Stimulated activated CD4-positive, alpha-beta T cell treated with anti-CD3 and anti-CD28 coated beads, TNF-alpha, amount 100 ng/mL, for 48 hours (primary cell): Measurements from ENCODE around the gene SEMA3A.

Source experiments
- DNase-seq, 3 donors: peaks; one replicate each; pipeline ENCODE4 v3.0.0-alpha.2; 2020; ENCODE audit warnings: low read depth in 3 of 3

SEMA3A gene

DNA sequence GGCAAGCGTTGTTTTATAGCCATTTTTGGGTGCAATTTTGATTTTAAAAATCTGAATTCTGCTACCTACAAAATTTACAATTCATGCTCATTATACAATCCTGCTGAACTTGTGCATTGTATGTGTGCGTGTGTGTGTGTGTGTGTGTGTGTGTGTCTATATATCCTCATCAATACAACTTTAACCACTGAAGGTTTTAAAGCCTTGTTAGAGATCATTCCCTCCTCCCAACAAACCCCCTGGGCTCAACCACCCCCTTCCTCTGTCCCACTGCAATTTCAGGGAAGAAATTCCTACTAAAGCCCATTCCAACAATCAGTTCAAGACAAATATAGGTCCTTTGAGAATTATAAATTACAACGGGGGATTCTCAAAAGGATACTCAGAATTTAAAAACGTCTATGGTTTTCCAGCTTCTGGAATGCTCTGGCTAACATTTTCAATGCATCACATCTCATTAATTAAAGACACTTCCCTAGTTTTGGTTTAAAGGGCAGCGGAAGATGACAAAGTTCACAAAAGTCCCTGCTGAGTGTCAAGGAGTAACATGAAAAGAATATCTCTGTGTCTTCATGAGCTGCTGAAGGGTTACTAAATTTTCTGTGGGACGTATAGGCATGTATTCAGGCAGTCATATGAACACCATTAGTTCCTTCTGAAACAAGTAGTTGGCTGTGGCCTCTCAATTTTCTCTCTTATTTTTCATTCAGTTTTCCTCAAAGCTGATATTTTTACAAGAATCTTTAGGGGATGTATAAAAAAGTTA, 889 bp upstream of the SEMA3A start:
- DNase-seq = no peak

DNA sequence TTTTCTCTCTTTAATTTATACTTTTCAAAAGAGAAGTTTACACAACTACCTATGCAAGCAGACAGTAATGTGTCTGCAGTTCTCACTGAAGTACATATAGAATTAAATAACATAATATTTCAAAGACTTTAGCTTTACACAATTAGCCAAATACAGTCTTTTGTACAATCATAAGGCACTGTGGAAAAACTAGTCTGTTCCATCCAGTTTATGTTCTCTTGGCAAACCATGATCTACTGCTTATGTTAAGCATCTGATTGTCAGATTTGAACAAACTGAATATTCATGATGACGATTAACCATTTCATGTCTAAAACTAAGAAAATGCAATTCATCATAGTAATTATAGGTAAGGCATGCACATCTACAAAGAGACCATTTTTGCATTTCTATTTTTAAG, 842 bp downstream of the SEMA3A start:
- no peak for DNase-seq

DNA sequence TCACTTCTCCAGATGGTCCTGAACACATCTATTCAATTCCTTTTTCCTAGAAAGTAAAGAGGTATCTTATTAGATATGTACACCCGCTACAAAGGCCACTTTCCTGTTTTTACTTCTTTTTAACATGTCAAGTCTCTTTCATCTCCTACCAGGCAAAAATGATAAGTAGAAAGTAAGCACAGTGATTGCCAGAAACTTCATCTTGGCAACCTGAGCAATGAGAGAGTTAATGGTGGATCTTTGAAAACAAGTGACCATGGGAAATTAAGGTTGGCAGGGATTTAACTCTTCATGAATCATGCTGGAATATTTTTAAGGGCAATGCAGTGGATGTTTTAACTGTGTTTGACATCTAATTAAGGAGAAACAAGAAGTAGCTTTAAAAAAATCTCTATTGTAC, 2.7 kb downstream of the SEMA3A start:
- DNase-seq = no peak

DNA sequence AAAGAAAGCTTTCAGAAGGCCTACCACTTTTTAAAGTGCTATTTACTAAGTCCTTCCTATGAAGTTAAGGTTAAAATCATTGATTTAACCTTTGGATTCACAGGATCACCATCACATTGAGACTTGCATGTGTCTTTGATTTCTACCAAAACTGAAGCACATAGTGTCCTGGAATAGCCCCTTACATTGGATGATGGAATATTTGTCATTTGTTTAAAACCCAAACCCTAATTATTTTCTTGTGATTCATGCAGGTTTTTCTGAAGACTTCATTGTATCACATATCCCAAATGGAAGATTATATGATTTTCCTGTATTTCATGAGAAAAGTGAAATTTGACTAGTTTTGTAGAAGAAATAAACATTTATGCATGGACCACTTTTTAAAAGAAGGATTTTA, 3.3 kb downstream of the SEMA3A start:
- DNase-seq = no peak

DNA sequence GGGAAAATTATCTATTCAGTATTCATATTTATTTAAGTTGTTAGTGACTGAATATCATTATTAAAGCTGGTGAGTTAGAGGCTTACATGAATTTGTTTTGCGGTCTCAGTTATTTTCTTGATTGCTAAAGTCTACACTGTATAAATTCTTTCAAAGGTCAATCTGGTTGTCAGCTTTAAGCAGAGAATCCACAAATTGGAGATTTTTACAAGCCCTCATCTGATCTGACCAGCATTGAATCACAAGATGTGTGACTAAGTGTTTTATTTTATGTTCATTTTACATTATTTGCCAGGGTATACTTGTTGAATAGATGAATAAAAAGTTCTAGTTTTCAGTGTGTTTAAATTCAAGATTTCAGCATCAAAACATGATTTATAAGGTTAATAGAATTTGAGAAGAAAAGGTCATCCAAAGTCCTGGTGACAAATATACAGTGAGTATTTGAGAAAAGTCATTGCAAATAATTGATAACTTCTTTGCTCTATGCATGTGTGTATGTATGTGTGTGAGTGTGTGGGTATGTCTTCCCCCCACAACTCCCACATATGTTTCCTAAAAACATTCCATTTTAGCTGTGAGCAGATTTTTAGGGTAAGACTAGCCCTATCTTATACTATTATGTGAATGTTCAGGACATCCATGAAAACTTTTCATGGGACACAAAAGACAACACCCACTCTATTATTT, 4.4 kb downstream of the SEMA3A start:
- DNase-seq = no peak

DNA sequence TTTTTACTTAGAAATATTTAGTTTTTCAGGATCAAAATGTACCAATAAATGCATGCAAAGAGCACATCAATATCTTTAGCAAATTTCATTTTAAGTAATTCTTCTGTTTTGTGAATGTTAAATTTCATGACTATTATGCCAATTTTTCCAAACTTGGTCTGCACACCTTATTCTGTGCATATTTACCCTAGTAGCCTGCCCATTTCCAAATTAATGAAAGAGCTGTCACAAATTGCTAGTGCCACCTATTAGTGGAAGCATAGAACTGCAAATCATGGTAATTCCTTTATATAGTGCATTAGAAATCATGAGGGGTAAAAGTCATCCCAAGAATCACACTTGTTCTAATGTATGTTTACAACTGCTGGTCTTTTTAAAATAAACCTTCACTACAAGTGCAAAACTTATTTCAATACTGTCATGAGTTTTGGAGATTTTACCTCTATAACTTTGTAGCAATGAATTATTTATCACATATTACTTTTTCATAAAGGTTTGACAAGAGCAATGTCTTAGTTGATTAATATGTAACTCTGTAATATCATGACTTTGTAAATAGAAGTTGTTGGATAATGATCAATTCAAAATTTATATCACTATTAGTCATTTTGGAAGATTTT, 5.7 kb downstream of the SEMA3A start:
- DNase-seq = no peak

DNA sequence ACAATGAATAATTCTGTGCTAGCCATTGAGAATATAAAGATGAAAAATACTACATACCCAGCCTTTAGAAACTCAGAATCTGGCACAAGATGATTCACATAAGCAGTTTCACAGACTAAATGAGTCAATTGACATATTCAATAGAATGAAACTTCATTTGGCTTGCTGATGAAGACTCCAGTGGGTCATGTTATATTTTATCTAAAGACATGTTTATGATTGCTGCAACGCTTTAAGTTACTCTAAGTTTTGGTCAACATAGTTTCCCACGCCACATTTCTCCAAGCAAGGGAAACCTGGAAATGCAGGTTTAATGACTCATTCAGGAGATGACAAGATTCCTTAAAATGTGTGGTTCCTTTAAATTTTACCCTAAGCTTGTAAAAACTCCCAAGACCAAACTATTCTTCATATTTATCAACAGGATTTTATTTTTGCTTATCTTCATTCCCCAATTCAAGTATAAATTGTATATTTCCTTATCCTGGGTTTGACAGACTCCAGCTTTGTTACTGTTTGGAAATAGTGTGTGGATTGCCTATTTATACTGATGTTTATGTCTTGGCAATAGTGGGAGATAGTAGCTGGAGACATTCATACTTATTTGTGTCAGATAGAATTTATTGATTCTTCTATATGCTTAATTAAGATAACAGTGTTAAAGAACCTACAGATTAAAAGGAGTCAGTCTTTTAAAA, 6.6 kb downstream of the SEMA3A start:
- DNase-seq = no peak

DNA sequence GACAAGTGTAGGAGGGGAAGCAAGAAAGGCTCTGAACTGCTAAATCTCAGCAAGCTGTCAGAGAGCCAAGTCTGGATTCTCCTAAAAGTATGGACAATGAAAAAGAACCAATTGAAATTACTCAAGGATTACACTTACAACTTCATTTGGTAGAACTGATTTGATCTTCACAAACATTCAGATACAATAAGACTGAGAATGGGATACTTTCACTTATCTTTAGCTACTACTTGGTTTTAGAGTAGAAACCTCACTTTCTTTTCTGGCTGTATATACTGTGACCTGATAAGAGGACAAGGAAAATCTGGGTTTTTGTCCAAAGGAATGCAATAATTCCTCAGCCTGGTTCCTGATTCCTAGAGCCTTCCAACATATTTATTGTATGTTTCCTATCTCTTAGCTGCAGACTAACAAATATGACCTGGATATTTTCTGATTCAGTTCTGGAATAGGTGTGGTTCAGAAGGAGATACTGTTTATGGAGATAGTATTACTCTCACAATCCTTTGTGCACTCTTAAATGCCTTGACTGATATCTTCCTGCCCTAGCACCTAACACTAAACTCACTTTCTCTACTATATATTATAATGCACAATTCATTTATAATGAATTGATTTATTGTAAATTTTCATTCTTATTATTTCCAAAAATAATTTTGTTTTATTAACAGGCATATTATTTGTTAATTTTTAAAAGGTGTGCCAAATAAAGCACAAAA, 7.3 kb downstream of the SEMA3A start:
- no peak for DNase-seq

DNA sequence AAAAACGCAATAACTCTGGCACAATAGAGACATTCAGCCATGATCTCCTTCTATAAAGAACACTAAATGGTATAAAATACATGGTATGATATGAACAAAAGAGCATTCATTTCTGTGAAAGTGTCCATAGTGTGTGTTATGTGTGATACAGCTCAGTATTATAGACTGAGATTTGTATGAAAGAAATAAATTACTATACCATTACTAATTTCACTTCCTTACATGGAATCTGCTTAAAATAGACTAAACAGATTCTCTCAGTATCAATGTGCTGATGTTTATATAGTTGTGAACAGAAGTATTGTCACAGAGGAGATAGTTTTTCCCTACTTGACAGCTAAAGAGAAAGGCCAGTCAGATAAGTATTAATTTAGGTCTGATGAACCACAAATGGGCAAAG, 10.8 kb downstream of the SEMA3A start:
- DNase-seq = no peak

DNA sequence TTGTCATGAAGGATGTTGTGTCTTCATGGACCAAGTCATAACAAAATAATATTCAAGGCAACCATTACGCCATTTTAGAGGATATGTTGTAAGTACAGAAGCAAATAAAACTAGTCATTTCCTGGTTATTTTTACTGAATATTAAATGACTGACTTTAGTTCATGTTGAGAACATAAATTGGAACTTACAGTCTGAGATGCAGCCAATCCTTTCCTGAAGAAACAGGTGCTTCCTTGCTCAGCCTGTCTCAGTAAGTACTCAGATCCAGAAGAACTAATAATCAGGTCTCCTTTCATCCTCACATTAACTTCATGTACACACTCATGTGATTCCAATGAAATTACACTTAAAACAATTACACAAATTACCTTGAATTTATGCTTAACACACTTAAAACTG, 12.3 kb downstream of the SEMA3A start:
- no peak for DNase-seq

DNA sequence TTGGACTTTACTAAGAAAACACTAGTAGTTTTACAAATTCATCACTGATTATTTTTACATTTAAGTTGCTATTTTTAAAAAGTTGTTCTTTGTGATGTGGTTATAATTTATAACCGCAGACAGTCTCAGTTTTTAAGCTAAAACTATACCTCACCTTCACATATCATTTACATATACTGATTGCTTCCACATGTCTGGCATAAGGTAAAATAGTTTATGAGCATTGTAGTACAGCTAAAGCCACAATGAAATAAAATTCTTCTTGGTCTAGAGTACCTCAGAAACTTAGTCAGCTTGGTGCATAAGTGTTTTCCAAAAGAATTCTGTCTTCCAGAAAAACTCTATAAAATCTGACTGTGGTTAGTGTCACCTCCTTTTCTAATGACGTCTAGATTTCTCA, 13.0 kb downstream of the SEMA3A start:
- DNase-seq = no peak

DNA sequence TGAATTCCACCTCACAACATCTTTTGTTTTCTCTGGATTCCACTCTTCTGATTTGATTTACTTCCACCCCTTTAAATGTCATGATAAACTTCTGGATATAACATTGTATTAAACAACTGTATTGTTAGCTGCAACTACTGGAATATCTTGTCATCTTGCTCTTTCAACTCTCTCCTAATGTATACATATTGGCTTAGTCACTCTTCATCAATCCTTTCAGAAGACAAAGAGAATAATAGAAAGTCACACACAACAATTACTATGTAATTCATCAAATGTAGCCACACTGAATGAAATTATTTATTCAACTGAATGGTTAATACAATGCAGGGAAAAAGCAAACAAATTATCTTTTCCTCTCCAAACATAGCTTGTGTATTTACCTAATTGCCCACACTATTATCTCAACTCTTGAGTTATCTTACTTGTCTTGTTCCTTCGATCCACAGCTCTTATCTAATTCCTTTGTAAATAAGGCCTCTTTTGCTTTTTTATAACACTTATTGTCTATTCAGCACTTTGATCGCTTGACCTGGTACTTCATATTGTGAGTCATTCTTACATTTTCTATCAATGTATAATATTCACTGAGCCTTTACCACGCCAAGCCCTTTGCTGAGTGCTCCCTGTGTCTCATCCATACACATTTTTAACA, 16.7 kb downstream of the SEMA3A start:
- DNase-seq = no peak

DNA sequence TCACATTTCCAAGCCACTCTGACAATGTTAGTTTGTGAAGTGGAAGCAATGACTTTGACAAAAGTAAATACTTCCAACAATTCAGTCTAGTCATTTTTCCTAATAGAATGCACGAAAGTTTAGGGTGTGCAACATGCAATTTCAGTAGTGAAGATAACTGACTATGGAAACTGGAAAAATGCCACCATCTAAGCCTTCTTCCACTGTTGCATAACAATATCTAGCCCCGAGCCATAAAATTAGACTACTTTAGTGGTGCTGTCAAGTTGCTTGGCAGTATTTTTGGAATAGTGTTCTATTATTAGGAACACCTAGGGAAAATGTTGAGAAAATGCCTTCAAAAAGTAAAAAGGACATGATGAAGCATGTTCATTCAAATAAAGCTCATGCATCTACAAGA, 17.9 kb downstream of the SEMA3A start:
- no peak for DNase-seq

DNA sequence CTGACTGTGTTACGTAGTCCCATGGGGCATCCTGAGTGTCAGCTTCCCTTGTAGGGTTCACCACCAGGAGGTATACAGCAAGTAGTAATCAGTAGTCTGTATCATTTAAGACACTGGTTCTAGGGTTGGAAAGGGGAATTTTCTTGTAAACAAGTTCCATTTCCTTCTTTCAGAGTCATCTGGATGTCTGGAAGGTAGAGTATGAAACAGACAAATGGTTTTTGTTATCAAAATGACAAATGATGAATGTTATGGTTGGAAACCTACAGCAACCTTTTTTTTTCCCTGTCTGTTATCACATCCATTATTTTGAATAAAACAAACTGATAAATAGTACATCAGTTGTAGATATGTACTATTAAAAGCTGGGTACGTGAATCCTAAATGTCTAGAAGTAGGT, 19.1 kb downstream of the SEMA3A start:
- no peak for DNase-seq

DNA sequence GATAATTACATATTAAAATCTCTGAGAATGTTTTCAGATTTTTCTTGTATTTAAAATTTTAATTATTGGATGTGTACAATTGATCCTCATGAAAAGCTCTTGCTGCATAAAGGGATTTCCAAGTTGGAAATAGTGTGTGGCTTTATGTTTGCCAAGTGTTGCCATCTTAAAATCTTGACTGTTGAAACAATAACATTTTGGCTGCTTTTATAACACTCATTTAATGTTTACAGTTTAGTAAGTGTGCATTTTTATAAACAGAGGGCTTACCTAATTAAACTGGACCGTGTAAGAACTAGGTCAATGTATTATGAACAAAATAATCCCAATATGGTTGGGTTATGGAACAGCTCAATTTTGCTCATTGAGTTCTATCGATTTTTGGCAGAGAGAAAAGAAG, 23.9 kb downstream of the SEMA3A start:
- DNase-seq = no peak

DNA sequence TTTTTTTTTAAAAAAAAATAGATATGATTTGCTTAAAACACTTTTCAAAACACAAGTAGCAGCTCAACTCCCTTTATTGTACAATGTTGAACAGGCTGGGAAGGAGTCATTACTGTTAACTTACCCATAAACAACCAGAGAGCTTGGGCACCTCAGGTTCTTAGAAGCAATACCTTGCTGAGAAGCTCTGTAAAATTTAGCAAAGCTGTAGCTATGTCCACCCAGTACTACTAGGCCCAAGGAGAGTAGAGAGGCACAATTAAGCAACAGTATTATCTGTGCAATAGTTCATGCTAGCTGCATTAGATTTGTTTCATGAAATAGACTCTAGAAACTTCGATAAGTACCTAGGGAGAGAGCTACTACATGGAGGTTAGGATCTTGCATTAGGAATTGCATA, 32.0 kb downstream of the SEMA3A start:
- DNase-seq = no peak

DNA sequence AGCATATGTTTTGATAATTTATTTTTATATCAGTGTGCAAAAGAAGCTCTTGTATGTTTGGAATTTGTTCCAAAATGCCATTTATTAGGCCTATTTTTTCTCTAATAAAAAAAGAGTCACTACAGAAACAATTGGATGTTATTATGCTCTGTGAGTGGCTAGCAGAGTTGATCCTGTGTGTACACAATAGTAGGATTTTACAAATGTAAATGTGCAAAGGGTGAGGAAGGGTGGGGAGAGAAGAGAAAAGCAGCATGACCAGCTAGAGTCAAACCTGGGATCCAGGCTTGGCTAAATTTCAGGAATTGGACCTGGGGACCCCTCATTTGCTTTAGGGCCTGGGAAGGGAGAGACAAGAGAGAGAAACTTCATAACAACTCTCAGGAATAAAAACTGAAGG, 32.5 kb downstream of the SEMA3A start:
- DNase-seq = no peak

DNA sequence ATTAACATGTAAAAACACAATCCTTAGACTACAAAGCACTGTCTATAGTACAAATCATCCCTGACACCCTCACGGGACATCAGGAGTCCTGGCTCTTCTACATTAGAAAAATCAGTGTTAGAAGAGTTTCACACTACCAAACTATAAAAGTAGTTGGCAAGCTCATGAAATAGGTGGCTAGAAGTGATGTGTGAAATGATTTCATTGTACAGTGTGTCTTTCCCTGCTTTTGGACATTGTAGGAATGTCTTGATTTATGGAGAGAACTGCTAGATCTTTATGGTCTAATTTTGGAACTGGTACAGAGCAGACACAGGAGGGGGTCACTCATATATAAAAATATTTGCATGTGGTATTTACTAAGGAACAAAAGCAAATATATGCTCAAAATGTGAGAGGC, 33.2 kb downstream of the SEMA3A start:
- no peak for DNase-seq

DNA sequence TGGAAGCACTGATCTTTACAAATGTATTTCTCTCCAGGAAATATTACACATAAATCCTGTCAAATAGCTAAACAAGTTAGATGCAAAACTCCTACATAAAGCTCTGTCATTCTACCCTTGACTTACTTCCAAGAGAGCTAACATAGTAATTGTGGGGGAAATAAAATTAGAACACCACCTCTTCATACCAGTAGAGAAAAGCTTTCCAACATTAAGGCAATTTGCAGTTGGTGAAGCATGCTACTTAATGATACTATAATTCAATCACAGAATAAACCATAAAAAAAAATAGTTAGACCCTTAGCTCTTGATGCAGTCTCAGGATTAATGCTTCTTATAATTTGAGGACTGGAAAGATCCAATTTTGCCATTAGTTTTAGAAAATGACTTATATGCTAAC, 35.2 kb downstream of the SEMA3A start:
- no peak for DNase-seq

DNA sequence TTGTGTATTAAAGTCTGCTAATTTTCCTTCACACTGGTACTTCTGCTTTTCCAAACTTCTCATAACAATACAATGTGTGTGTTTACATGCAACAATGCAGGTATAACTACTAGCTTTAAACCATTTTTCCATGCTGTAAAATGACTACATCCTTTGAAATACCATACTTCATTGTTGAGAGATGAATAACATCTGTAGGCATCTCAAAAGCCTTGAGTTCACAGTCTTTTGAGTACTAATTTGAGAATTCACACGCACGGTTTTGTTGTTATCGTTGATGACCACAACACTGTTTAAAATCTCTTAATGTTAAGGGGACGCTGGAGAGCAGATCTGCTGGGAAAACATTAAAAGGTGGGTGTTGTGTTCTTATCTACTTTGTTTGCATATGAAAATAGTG, 37.4 kb downstream of the SEMA3A start:
- no peak for DNase-seq

DNA sequence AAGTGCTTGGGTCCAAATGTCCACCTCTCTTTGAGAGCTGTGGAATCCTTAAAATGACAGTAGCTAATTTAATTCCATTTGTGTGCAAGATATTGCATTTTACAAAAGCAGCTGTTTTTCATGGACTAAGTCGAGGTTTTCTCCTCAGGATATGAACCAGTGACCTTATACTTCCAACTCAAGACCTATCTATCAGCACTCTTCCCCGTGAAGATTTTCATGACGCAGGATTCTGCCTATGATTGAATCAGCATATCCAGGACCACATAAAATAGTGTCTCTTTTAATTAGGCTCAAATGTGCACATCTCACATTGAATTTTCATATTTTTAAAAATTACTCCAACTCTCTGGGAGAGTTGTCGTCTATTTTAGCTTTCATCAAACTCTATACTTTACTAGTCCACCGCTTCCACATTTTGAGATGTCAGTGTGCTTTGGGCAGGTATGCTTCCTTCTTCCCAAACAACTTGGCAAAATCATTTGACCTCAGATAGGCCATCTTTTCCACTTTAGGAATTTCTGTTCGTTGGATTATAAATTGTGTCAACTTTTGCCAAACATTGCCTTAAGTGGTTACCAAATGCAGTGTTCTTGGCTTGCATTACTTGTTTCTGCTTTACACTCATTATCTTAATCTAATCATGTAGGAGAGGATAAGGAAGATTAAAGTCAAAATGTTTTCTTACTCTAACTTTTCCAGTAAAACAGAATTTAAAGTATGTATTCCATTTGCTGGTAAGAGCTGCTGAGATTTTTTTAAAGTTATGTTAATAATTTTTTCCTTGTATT, 39.4 kb downstream of the SEMA3A start:
- DNase-seq = no peak
